HEK293T (cell line): ENCODE measurements around the gene SLC9A8.

Experiments used
- CTCF ChIA-PET: fragments of 350-600 bp; formaldehyde crosslinking; extraction: SDS; loops from one replicate; lab custom pipeline; 2021; ENCODE audit warnings: antibody characterized with exemption, inconsistent platforms; lab: Yijun Ruan, JAX
- POLR2A ChIA-PET: fragments of 350-600 bp; formaldehyde crosslinking; extraction: SDS; loops from one replicate; lab custom pipeline; 2020; ENCODE audit warnings: antibody characterized with exemption, inconsistent platforms; lab: Yijun Ruan, JAX
- DNase-seq: peaks from one replicate; pipeline ENCODE4 v3.0.0; 2012; ENCODE audit warnings: mixed read lengths; ENCODE audit errors: extremely low spot score
- ARNT ChIP-seq: fragments of 450-650 bp; IDR thresholded peaks from 2 replicates; pipeline ENCODE4 v1.6.1; 2017; ENCODE audit warnings: mild to moderate bottlenecking
- BHLHE40 ChIP-seq: fragments of 450-650 bp; IDR thresholded peaks from 2 replicates; pipeline ENCODE4 v1.6.1; 2016; ENCODE audit warnings: mild to moderate bottlenecking, moderate library complexity, borderline replicate concordance
- CTBP1 ChIP-seq: fragments of 450-650 bp; IDR thresholded peaks from 2 replicates; pipeline ENCODE4 v1.6.1; 2016; ENCODE audit warnings: borderline replicate concordance
- ELF4 ChIP-seq: fragments of 450-650 bp; IDR thresholded peaks from 2 replicates; pipeline ENCODE4 v1.6.1; 2017; ENCODE audit warnings: antibody characterized with exemption
- FOXA1 ChIP-seq: fragments of 450-650 bp; IDR thresholded peaks from 2 replicates; pipeline ENCODE4 v1.6.1; 2016; ENCODE audit warnings: mild to moderate bottlenecking
- FOXK2 ChIP-seq: fragments of 450-650 bp; IDR thresholded peaks from 2 replicates; pipeline ENCODE4 v1.6.1; 2016; ENCODE audit warnings: mild to moderate bottlenecking
- FOXM1 ChIP-seq: fragments of 450-650 bp; IDR thresholded peaks from 2 replicates; pipeline ENCODE4 v1.6.1; 2017; ENCODE audit warnings: mild to moderate bottlenecking, borderline replicate concordance
- HDGF ChIP-seq: fragments of 450-650 bp; IDR thresholded peaks from 2 replicates; pipeline ENCODE4 v1.6.1; 2017; ENCODE audit warnings: antibody characterized with exemption, borderline replicate concordance
- L3MBTL2 ChIP-seq: fragments of 450-650 bp; conservative IDR thresholded peaks from 2 replicates; pipeline ENCODE4 v1.6.1; 2016; ENCODE audit warnings: mild to moderate bottlenecking
- LEF1 ChIP-seq: fragments of 450-650 bp; IDR thresholded peaks from 2 replicates; pipeline ENCODE4 v1.6.1; 2017; ENCODE audit warnings: mild to moderate bottlenecking, borderline replicate concordance
- NFRKB ChIP-seq: fragments of 450-650 bp; IDR thresholded peaks from 2 replicates; pipeline ENCODE4 v1.6.1; 2016; ENCODE audit warnings: mild to moderate bottlenecking, moderate library complexity
- PKNOX1 ChIP-seq: fragments of 450-650 bp; IDR thresholded peaks from 2 replicates; pipeline ENCODE4 v1.6.1; 2016
- SUZ12 ChIP-seq: fragments of 450-650 bp; IDR thresholded peaks from 2 replicates; pipeline ENCODE4 v1.6.1; 2016; ENCODE audit warnings: mild to moderate bottlenecking
- TARDBP ChIP-seq: fragments of 450-650 bp; IDR thresholded peaks from 2 replicates; pipeline ENCODE4 v1.6.1; 2016
- ZNF384 ChIP-seq: fragments of 450-650 bp; IDR thresholded peaks from 2 replicates; pipeline ENCODE4 v1.6.1; 2016

Gene SLC9A8

GRCh38 chr20:49936153-49937026 is 123.8 kb downstream of the SLC9A8 start, which contains the start of gene RNF114:
TSS of gene RNF114 (plus strand) at chr20:49936397. CDS start at chr20:49936413, 16 bp downstream.
- POLR2A ChIA-PET = interaction anchor here (0.8 to 1.4 kb wide), 4 partner anchors 9 to 40 kb away, joined by 3 read pairs; no protein-coding TSS in a partner anchor
- TF ChIP-seq PKNOX1 = peak; percentile 63
- no peak for TF ChIP-seq FOXA1
- CTCF ChIA-PET = no interaction called here
- DNase-seq = peak; percentile 98

DNA sequence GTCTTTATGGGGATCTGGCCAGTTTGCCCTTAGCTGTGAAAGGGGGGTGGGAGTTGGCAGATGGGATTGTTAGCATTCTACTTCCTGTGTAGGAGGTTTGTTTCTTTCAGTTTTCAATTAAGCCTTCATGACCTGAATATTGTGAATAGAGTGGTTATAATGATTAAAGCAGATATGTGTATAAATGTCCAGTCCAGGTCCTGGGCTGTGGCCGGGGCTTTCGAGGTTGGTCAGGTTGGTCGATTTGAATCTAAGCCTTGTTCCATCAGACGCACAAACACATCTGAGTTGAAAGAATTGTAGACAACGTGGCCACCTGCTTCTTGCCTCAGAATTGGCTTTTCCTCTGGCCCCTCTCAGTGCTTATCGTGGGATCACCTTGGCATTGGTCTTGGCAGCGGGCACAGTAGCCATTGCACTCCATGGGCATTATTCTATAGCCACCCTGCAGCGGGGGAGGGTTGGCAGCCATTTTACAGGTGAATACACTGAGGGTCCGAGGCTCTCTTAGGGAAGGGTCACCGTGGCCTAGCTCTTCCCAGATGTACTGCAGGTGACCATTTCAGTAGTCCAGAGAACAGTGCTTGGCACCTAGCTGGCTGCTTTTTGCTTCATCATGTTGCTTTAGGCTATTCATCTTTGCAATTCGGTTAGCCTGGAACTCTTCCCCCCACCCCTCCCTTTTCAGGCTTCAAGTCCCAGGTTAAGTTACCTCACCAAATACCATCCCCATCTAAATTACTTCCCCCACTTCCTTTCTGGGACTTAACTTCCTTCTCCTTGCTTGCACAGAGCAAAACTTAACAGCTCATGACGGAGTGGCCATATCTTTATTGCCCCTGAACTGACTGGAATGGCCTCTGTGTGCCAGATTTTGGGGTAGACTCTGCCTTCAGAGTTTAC is 124.7 kb downstream of the SLC9A8 start:
- POLR2A ChIA-PET = interaction anchor here (0.8 to 1.4 kb wide), 4 partner anchors 9 to 176 kb away, joined by 3 to 4 read pairs (median 3); no protein-coding TSS in a partner anchor

GRCh38 chr20:49938173-49939163 is 125.8 kb downstream of the SLC9A8 start:
- CTCF ChIA-PET = interaction anchor here (0.7 to 1.3 kb wide), 3 partner anchors 133 to 147 kb away, joined by 3 read pairs; no protein-coding TSS in a partner anchor
- POLR2A ChIA-PET = interaction anchor here (1.0 to 1.1 kb wide), 2 partner anchors 25 to 175 kb away, joined by 3 to 4 read pairs; no protein-coding TSS in a partner anchor
- DNase-seq = no peak
- TF ChIP-seq CTBP1 = no peak
- TF ChIP-seq L3MBTL2 = no peak
- TF ChIP-seq BHLHE40 = no peak
- no peak for TF ChIP-seq FOXK2
- no peak for TF ChIP-seq ZNF384
- TF ChIP-seq TARDBP = no peak
- TF ChIP-seq HDGF = no peak
- no peak for TF ChIP-seq SUZ12

More for the DNA sequence above, 124.7 kb downstream of the SLC9A8 start:
- no peak for TF ChIP-seq FOXA1
- no peak for TF ChIP-seq FOXM1
- no peak for TF ChIP-seq SUZ12
- no peak for TF ChIP-seq PKNOX1
- TF ChIP-seq TARDBP = no peak
- TF ChIP-seq NFRKB = no peak
- TF ChIP-seq ARNT = no peak
- no peak for TF ChIP-seq ZNF384
- no peak for TF ChIP-seq CTBP1
- TF ChIP-seq BHLHE40 = no peak
- no peak for TF ChIP-seq FOXK2
- TF ChIP-seq LEF1 = no peak
- no peak for TF ChIP-seq ELF4
- TF ChIP-seq HDGF = no peak
- peak; percentile 20 for DNase-seq
- CTCF ChIA-PET = interaction anchor here (0.6 to 1.3 kb wide), 2 partner anchors 134 to 241 kb away, joined by 3 read pairs; no protein-coding TSS in a partner anchor

DNA sequence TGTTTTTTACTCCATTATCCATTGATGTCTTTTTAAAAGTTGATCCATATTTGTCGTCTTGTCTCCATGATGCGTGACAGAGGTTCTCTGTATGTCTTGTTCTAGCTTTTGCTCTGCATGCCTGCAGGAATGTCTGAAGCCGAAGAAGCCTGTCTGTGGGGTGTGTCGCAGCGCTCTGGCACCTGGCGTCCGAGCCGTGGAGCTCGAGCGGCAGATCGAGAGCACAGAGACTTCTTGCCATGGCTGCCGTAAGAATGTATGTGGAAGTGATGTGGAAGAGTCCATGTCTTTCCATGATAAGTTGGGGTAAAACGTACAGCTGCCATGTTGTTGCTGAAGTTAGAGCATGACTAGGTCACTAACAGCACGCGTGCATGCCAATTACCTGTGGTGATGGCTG is 128.8 kb downstream of the SLC9A8 start:
- ChIA-PET POLR2A (no interaction called here), CTCF (interaction anchor here (1.1 kb wide), 1 partner anchor 12 kb away, joined by 4 read pairs; no protein-coding TSS in a partner anchor)

More for the DNA sequence above, 128.8 kb downstream of the SLC9A8 start:
- TF ChIP-seq NFRKB (no peak), SUZ12 (no peak), LEF1 (no peak), ARNT (no peak), CTBP1 (no peak), FOXK2 (no peak), ELF4 (no peak)
- no peak for DNase-seq
